Measurements from ENCODE around the gene PTDSS2.

The PTDSS2 gene

DNA sequence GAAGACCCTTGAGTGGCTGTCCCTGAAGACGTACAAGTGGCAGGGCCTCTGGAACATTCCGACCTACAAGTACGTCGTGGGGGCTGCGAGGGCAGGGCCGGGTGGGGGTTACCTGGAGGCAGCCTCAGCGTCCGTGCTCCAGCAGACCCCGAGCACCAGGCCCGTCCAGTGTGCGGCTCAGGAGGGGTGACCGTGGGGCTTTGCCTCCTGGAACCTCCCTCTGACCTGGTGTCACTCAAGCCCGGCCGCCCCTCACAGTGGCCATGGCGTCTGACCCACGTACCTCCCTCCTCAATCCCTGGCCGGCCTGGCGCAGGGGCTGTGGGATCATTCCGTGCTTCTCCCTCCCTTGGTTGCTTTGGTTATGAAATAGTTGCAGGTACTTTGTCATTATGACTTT is 38.5 kb downstream of the PTDSS2 start:
- in situ Hi-C loops (cut with MboI; ENCODE audit: low sequenced_read_pairs): no loop called here

DNA sequence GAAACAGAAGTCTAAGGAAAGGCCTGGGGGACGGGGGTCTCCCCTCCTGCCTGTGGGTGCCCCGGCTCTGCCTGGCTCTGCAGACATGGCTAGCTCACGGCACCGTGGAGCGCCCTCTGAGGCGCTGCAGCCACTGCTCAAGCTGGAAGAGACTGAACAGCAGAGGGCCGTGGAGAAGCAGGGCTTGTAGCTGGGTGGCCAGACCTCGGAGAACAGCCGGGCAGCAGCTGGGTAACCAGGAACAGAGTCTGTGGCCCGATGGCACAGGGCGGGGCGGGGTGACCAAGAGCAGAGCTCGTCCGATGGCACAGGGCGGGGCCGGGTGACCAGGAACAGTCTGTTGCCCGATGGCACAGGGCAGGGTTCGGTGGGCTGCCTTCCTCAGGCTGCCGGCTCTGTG is 38.9 kb downstream of the PTDSS2 start:
- in situ Hi-C loops (cut with MboI; ENCODE audit: low sequenced_read_pairs): no loop called here

- in situ Hi-C loops (cut with MboI; ENCODE audit: low sequenced_read_pairs): no loop called here
Measured at GRCh38 chr11:489610-490185, 39.6 kb downstream of the PTDSS2 start.

GRCh38 chr11:490186-490929 is 40.3 kb downstream of the PTDSS2 start:
- in situ Hi-C loops (cut with MboI; ENCODE audit: low sequenced_read_pairs): no loop called here

DNA sequence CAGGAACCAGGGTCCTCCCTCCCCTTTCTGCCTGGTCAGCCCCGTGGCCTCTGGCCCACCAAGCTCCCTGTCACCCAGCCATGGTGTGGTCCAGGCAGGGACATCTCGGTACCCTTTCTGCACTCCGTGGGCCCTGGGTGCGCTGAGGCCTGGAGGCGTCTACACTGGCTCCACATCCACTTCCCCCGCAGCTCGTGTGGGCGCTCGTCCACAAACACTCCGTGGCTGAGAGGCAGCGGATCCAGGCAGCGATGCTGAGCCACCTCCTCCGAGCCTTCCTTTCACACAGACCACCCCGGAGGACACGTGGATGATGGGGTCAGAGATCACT is 40.8 kb downstream of the PTDSS2 start:
- in situ Hi-C loops (cut with MboI; ENCODE audit: low sequenced_read_pairs): no loop called here

- in situ Hi-C loops (cut with MboI; ENCODE audit: low sequenced_read_pairs): no loop called here
Measured at GRCh38 chr11:491358-491757, 41.3 kb downstream of the PTDSS2 start.

DNA sequence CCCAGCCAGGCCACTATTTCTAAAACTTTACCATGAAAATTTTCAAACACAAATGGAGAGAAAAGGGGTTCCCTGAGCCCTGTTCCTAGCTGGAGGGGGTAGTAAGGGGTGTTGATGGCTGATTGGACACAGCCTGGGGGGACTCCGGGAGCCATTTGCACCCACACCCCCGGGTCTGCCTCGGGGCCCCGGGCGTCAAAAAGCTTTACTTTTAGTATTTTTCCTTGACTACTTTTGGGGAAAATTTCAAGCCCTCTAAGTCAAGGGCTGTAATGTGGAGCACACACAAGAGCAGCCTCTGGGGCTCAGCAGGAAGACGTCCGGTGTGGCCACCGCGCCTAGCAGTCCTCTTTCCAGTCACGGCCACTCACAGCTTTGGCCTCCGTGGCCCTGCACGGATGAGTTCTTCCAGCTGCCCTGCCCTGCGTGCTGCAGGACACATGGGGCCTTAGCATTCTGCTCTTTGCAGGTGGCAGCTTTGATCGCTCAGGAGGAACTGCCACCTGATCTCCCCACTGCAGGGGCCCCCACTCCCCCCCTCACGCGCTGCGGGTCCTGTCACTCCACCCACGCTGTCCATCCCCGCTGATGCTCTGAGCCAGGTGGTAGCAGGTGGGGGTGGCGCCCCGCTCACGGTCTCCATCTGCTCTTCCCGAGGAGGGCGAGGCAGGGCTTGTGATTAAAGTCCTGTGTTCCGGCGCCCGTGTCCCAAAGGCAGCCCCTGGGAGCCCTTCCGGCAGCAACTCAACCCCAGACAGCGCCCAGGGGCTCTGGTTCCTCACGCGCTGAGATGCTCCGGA is 42.5 kb downstream of the PTDSS2 start:
- in situ Hi-C loops (cut with MboI; ENCODE audit: low sequenced_read_pairs): no loop called here

GRCh38 chr11:494761-495536 is 44.9 kb downstream of the PTDSS2 start:
- in situ Hi-C loops (cut with MboI; ENCODE audit: low sequenced_read_pairs): no loop called here

DNA sequence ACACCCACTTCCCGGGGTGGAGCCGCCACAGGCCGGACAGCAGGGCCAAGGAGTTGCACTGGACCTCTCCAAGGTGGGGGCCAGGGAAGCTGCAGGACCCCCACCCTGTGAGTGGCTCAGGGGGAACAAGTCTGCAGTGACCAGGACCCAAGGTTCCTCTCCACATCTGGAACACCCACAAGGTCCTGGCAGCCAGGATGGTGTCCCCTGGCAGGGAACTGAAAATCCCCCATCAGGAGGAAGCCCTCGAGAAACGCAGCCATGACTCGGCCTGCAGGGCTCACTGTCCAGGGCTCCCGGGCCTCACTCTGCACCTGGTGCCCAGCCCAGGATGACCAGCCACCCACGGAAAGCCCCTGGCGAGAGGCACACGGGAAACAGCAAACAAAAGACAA is 45.5 kb downstream of the PTDSS2 start:
- in situ Hi-C loops (cut with MboI; ENCODE audit: low sequenced_read_pairs): no loop called here

DNA sequence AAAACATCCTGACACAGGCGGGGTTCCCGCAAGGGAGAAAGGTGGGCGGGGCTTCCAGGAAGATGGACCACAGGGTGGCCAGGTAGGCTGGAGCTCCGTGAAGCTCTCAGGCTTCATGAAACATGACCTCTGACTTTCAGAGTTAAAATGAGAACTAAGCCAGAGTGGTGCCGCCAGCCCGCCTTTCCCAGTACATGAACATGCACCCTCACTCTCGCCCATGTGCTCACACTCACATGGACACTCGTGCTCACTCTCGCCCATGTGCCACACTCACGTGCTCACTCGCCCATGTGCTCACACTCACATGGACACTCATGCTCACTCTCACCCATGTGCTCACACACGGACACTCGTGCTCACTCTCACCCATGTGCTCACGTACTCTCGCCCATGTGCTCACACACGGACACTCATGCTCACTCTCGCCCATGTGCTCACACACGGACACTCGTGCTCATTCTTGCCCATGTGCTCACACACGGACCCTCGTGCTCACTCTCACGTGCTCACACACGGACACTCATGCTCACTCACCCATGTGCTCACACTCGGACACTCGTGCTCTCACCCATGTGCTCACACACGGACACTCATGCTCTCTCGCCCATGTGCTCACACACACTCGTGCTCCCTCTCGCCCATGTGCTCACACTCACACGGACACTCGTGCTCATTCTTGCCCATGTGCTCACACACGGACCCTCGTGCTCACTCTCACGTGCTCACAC is 46.9 kb downstream of the PTDSS2 start:
- in situ Hi-C loops (cut with MboI; ENCODE audit: low sequenced_read_pairs): no loop called here

- in situ Hi-C loops (cut with MboI; ENCODE audit: low sequenced_read_pairs): no loop called here
Measured at GRCh38 chr11:497565-498296, 47.7 kb downstream of the PTDSS2 start.

DNA sequence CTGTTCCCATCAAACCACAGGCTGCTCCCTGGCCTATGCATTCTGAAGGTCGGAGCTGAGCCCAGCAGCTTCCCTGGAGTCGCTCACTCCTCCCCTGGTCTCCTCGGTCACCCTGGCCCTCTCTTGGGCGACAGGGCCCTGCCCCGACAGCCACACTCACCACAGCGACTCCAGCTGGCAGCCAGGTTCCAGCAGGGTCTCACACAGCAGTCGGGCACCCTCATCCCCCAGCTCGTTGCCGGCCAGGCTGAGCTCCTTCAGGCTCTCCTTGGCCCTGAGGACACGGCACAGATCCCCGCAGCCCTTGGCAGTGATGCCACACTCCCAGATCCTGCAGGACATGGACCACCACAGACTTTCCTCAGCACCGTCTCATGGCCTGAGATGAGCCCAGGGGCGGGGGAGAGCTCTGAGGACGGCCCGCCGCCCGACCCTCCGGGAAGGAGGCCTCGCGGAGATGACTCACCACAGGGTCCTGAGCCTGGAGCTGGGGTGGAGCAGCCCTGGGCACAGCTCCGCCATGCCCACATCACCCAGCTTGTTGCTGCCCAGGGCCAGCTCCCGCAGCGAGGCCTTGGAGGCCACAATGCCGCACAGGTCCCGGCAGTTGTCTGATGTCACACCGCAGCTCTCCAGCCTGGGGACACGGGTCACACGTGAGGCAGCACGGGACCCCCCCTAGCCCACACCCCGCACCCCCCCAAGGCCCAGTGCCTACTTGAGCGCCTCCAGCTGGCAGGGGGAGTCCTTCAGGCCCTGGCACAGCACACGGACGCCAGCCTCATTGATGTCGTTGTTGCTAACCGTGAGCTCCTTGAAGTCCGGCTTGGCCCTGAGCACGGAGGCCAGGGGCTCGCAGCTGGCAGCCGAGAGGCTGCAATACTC is 48.5 kb downstream of the PTDSS2 start:
- in situ Hi-C loops (cut with MboI; ENCODE audit: low sequenced_read_pairs): no loop called here

GRCh38 chr11:499201-500076 is 49.4 kb downstream of the PTDSS2 start:
- in situ Hi-C loops (cut with MboI; ENCODE audit: low sequenced_read_pairs): no loop called here

- in situ Hi-C loops (cut with MboI; ENCODE audit: low sequenced_read_pairs): no loop called here
Measured at GRCh38 chr11:501001-501682, 51.1 kb downstream of the PTDSS2 start.

GRCh38 chr11:501683-502287 is 51.7 kb downstream of the PTDSS2 start:
- in situ Hi-C loops (cut with MboI; ENCODE audit: low sequenced_read_pairs): no loop called here

DNA sequence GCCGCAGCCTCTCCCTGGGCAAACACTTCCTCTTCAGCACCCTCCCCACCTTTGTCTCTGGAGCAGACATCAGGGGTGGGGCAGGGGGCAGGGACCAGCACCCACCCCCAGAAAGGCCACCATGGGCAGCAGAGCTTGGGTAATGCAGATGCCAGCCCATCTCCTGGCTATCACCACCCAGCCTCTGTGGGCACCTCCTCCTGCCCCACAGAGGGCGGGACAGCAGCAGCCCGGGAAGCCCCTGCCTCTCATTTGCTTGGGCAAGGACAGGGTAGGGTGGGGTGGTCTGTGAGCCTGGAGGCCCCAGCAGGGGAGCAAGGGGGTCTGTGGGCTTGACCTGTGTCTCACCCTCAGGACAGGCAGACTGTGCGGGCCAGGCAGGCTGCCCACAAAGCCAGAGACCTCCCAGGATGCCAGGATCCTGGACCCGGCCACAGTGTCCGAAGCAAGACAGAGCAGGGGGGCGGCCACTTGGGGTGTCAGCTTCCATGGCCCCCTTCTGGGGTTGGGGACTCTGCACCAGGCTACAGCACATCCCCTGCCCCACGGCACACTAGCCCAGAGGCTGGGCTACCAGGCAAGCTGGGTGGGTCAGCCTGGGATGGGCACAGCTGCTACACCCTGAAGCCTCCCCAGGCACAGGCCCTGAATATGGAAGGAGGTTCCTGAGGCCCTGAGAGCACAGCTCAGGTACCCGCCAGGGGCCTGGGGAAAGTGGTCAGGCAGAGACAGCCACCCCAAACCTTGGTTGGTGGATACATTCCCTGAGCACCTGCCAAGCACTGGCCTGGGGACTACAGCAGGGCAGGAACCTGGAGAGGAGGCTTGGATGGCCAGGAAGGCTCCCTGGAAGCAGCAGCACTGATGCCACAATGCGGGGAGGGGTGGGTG is 52.5 kb downstream of the PTDSS2 start:
- in situ Hi-C loops (cut with MboI; ENCODE audit: low sequenced_read_pairs): no loop called here

Data from hTERT RPE-1 (cell line).